GM18511 (cell line): Measurements from ENCODE around the gene MORN5.

Source experiments
- ATAC-seq: cut with Tn5 transposase; IDR thresholded peaks from one replicate; pipeline ENCODE4 v1.9.1; 2021; ENCODE audit warnings: mild to moderate bottlenecking, moderate library complexity; ENCODE audit not compliant: unreplicated experiment

MORN5 gene

GRCh38 chr9:122213589-122214413 is 54.1 kb downstream of the MORN5 start:
- peak; percentile 68 for ATAC-seq

DNA sequence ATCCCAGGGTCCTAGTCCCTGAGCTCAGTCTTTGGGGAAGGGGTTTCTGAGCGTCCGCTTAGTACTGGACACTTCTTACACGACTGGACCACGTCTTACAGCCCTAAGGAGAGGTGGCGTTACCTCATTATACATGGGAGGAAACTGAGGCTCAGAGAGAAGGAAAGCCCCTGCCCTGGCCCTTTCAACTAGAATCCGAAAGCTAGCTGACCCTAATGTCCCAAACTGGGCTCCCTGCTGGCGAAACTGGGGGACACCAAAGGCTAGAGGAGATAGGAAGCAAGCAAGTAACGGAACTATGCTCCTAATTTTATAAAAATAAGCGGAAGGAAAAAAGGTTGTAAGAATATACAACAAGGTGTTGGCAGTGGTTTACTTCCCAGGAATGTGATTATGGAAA is 54.8 kb downstream of the MORN5 start:
- no peak for ATAC-seq

GRCh38 chr9:122215663-122216062 is 56.0 kb downstream of the MORN5 start:
- no peak for ATAC-seq

DNA sequence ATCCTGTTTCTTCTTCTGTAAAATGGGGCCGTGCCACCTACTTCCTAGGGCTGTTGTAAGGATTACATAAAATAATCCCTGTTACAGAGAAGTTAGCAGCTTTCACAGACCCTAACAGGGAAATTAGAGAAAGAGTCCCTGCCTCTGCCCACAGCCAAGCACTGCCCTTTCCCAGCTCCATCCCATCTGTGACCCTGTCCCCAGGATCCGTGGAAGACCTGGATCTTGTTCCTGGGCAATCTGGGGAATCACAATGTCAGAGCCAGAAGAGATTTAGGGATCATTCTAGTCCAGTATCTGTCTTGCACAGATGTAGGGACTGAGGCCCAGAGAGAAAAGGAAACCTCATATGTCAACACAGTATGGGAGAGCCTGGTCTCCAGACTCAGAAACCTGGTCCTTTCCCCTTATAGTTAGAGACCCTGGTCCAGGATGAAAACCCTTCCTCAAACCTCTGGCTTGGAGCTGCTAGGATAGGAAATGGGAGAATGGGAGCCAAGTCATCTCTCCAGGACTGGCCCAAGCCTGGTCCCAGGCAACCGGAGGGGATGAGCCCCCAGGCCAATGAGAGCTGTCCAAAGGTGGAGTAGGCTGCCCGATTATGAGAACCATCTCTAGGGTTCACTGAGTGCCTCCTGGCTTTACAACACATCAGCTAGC is 56.6 kb downstream of the MORN5 start:
- ATAC-seq: no peak

- ATAC-seq: no peak
These were observed 57.2 kb downstream of the MORN5 start for GRCh38 chr9:122216798-122217418.

DNA sequence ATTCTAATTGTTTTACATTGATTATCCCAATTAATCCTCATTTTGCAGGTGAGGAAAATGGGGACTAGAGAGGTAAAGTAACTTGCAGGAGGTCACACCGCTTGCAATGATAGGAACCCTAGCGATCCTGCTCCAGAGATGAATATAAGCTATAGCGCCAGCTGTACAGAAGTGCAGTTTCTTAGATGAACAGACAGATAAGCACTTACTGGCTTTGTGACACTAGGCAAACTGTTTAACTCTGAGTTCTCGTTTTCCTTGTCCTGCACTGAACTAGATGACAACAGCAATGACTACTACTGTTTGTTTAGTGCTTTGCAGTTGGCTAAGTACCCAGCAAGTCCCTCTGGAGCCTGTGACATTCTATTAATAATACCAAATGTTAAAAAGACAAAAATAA is 57.9 kb downstream of the MORN5 start:
- ATAC-seq: no peak

- no peak for ATAC-seq
These were observed 58.6 kb downstream of the MORN5 start for GRCh38 chr9:122218071-122218934.

DNA sequence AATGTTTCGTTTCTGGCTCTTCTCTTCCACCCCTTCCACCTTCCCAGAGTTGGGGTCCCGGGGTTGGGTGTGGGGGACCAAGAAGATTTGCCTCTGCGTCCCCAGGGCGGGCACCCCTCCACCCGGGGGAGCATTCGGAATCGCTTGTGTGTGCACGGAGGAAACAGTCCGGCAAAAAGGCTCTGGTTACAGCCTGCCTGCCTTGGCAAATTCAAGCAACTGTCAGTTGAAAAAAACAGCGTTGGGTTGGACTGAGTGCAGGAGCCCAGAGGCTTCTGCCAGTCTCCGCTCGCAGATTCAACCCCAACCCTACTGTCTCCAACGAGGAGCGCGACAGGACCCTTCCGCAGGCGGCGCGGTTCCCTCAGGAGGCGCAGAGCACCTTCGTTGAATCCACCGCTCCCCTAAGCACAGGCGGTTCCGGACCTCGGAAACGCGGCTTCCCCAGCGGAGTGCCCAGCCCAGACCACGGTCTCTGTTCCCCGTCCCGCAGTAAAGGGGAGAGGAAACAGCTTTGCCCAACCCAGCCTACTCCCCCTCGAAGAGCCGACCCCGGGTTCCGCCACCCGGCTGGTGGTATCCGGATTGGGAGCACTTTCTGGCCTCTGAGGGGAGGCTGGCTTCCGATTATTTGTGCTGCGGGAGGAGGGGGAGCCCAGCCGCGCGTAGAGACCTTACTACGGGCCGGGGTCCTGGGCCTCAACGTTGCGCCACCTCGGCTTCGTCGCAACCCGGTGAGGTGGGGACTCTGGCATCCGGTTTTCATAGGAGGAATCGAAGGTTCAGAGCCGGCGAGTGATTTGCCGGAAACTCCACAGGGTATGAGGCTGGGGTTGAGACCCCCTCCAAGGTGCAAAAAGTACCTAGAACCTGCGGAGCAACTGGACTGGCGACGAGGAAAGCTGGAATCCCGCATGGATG is 59.5 kb downstream of the MORN5 start:
- no peak for ATAC-seq

- ATAC-seq: no peak
These were observed 60.4 kb downstream of the MORN5 start for GRCh38 chr9:122219856-122220672.

DNA sequence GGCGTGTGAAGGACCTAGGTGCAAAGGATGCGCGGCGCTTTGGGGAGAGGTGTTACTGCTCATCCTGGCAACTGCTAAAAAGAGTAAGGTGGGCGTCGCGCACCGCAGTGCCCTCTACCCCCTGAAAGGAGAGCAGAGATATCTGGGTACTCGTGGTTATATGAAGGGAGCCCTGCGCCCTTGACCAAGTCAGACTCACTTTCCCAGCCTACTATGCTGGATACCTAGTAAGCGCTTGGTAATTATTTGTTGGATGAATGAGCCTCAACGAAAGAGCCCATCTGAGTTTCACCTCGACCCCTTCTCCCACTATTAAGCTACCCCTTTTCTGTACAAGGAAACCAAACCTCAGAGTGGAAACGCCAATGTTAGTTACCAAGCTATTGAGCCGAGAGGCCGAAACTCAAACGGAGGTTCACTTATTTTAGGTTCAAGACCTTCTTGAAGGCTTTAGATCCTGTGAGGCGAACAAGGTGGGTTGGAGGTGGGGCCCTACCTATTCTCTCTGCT is 61.0 kb downstream of the MORN5 start:
- no peak for ATAC-seq

DNA sequence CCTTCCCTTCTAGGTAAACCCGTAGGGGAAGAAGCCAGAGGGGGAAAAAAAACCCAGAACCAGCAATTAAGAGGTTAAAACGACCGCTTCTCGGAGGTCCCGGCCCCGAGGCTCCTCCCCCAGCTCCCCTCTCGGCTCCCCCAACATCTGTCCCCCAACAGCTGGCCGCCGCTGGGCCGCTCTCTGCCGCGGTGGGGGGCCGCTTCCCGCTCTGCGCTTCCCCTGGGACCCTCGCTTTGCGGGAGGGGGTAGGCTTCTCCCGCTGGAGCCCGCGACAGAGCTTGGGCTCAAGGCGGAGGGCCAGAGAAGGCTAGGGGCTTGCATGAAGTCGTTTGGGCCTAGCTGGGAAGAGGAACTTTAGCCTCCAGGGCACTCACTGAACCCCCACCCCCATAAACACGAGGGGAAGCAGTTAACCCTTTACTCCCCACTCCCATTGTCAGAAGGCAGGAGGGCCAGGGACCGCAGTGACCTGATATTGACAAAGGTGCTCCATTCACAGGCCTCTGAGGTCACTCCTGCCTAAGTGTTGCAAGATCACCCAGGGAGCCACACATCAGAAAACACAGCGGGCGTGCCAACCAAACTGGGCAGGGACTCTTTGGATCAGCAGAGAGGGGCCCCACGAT is 61.6 kb downstream of the MORN5 start:
- ATAC-seq: no peak

DNA sequence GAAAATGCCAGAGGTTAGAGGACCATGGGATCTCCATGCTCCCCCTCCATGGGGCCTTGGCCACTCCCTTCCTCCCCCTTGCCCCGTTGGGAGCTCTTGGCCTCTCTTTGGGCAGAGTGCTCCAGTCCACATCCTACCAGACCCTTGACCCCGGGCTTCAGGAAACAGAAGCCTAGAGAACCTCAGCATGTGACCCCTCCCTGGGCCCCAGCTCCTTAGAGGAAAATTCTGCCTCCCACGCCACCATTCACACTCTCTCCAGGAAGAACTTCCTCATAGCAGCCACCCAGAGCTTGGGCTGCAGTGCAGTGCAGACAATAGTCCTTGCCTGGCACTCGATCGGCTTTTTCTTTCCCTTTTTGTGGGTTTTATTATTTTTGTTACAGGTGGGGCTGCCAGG is 63.1 kb downstream of the MORN5 start:
- no peak for ATAC-seq

GRCh38 chr9:122223435-122223834 is 63.7 kb downstream of the MORN5 start:
- ATAC-seq: no peak

DNA sequence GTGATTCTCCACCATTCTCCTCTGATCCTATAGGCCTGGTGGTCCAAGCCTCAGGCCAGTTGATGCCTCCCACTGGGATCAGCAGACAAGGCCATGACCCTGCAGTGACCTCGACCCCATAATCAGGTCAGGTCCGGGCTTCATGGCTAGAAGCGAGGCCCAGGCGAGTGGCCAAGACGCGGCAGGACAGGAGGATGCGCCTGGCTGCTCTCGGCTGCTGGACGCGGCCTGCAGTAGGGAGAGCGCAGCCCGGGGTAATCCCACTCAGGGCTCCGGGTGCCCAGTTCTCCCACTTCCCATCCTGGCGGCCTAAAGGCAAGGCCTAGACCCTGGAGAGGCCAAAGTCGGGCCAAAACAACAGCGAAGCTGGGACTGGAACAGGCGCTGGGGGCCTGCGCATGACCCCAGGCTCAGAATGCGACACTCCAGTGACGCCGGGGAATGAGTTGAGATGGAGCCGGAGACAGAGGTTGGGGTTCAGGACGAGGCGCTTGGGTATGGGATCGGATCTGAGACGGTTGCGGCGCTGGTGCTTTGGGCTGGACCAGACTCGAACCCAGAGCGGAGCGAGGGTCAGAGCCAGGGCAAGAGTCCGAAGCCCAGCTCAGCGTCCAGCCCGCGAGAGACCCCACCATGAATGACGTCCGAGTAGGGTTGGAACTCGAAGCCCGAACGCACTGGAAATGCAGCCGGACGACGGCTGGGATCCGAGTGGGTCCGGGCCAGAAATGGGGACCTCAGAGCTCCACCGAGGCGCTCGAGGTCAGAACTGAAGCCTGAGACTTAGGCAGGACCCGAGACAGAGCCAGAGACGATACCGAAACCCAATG is 65.8 kb downstream of the MORN5 start:
- ATAC-seq: no peak

DNA sequence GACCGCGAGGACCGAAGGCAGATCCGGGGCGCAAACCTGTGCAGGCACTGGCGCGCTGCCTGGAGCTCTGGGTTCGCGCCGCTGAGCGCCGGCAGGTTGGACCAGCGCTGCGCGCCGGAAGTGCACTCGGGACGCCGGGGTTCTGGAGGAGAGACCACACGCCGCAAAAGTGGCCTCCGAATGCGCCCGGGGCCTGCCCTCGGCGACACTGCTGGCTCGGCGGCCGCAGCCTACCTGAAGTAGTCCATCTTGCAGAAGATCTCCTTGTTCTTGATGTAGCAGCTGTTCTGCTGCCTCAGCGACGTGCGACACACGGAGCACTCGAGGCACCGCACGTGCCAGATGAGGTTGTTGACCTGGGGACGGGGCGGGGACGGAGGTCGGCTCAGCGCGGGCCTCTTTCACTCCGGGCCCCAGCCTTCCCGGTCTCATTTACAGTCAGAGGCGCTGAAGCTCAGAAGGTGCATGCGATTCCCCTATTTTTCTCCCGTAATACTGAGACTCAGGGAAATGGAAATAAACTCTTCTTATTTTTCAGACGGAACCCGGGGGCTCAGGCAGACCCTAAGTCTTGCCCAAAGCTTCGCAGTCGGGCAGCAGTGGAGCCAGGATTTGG is 66.5 kb downstream of the MORN5 start:
- ATAC-seq: no peak

- ATAC-seq: no peak
These were observed 67.3 kb downstream of the MORN5 start for GRCh38 chr9:122226758-122227574.

- ATAC-seq: no peak
These were observed 67.8 kb downstream of the MORN5 start for GRCh38 chr9:122227575-122227900.
